Spleen (tissue), 11 donors: ENCODE data around the gene CPHXL2. TPM values are rescaled to one million over a fixed set of nuclear protein-coding genes. Genes with fewer than 3 reads are reported as not detected.

Experiments
- DNase-seq: peaks from one replicate; pipeline ENCODE4 v3.0.0-alpha.2; 2020
- H3K27ac ChIP-seq, 8 donors: fragments of 200-600 bp; sonication (generic) in 7 of 8; 1 replicate in 4 of 8; 2 replicates in 4 of 8; pipeline versions ENCODE4 v1.5.0 to v1.8.0; 2016 to 2021; ENCODE audit warnings: inconsistent platforms in 4 of 8, mild to moderate bottlenecking in 4 of 8, moderate library complexity in 1 of 8
- H3K27me3 ChIP-seq, 7 donors: fragments of 200-600 bp; sonication (generic) in 6 of 7; replicated peaks in 1 of 7; 1 replicate in 4 of 7; 2 replicates in 3 of 7; pipeline versions ENCODE4 v1.5.0 to v1.8.0; 2016 to 2021; ENCODE audit warnings: inconsistent platforms in 3 of 7, mild to moderate bottlenecking in 1 of 7
- H3K36me3 ChIP-seq, 6 donors: fragments of 200-600 bp; sonication (generic) in 5 of 6; 1 replicate in 4 of 6; 2 replicates in 2 of 6; pipeline versions ENCODE4 v1.5.0 to v1.8.0; 2016 to 2021; ENCODE audit warnings: inconsistent platforms in 2 of 6
- H3K4me1 ChIP-seq, 6 donors: fragments of 200-600 bp; sonication (generic) in 5 of 6; 1 replicate in 3 of 6; 2 replicates in 3 of 6; pipeline versions ENCODE4 v1.5.0 to v1.8.0; 2016 to 2021; ENCODE audit warnings: inconsistent platforms in 3 of 6
- H3K4me3 ChIP-seq, 8 donors: fragments of 200-600 bp; sonication (generic) in 7 of 8; 1 replicate in 4 of 8; 2 replicates in 4 of 8; pipeline versions ENCODE4 v1.5.0 to v1.8.0; 2016 to 2021; ENCODE audit warnings: inconsistent platforms in 4 of 8, mild to moderate bottlenecking in 4 of 8, moderate library complexity in 2 of 8
- H3K9me3 ChIP-seq, 8 donors: fragments of 200-600 bp; sonication (generic) in 7 of 8; 1 replicate in 4 of 8; 2 replicates in 4 of 8; pipeline versions ENCODE4 v1.5.0 to v1.8.0; 2016 to 2021; ENCODE audit warnings: inconsistent platforms in 4 of 8
- POLR2A ChIP-seq, 3 donors: fragments of 450-650 bp; IDR thresholded peaks; one replicate each; pipeline ENCODE4 v1.5.1; 2017; ENCODE audit warnings: antibody characterized with exemption in 3 of 3, mild to moderate bottlenecking in 1 of 3
- POLR2AphosphoS5 ChIP-seq, 3 donors: sonication (generic); formaldehyde crosslinking; IDR thresholded peaks; one replicate each; pipeline ENCODE4 v1.5.1; 2017; ENCODE audit warnings: antibody characterized with exemption in 3 of 3
- WGBS, 5 donors: extraction: QIAGEN DNeasy Blood & Tissue Kit in 3 of 5; methylation state at CpG; one replicate each; pipeline versions ENCODE4 v1.1.5 to v1.1.7; 2013 to 2018; 5-methylcytosine and 5-hydroxymethylcytosine counted together
- intact Hi-C: fragments of 100-400 bp; cut with DNase I; formaldehyde crosslinking; loops from one replicate; pipeline ENCODE4 v1.15.0; 2023; ENCODE audit warnings: low total_unique reads
- polyA plus RNA-seq, 3 donors: library from polyadenylated mRNA; stranded (reverse); fragments of 200-250 nt; gene quantifications; one replicate each; pipeline ENCODE4 v1.2.1, GENCODE V29; 2013
- small RNA-seq, 4 donors: library from RNA; depleted of rRNA; stranded (forward); fragments of <200 nt; gene quantifications; one replicate each; pipeline ENCODE3, GENCODE V24; 2016
- total RNA-seq, 7 donors: library from RNA; depleted of rRNA in 3 of 7; stranded (reverse); fragments of >200 nt in 3 of 7; fragmentation: NEBNext Ultra II Directional in 4 of 7; extraction: Animal tissue kit (Norgen Biotek cat#: 25700) in 4 of 7; gene quantifications; one replicate each; pipeline versions ENCODE4 v1.1.0 to v1.2.1, GENCODE V29; 2016 to 2021
- TF ChIP-seq, protein P1 (sequence below), 11 experiments: fragments of 200-600 bp in 7 of 11; fragments of 450-650 bp in 4 of 11; sonication (generic) in 4 of 11; IDR thresholded peaks in 8 of 11; conservative IDR thresholded peaks in 3 of 11; 1 replicate in 7 of 11; 2 replicates in 4 of 11; pipeline versions ENCODE4 v1.4.0 to v1.8.0; 2016 to 2021; ENCODE audit warnings: antibody characterized with exemption in 11 of 11, inconsistent platforms in 4 of 11, mild to moderate bottlenecking in 1 of 11
- donor health status: healthy with polysubstance abuse.
- donor health status: DM: no; HTN: no; CAD: no; lungs with moderate emphysema.
- donor health status: DM: no; HTN: no; CAD: no.
- donor health status: Bipolar disorder and iron deficiency.
- donor health status: healthy.
- donor health status: DM: no; HTN: no; CAD: no.
- donor health status: DM: yes; HTN: yes; CAD: no.

The CPHXL2 gene
- total and polyA plus RNA-seq, 10 donors, result 0.06 TPM; not detected in 9

DNA sequence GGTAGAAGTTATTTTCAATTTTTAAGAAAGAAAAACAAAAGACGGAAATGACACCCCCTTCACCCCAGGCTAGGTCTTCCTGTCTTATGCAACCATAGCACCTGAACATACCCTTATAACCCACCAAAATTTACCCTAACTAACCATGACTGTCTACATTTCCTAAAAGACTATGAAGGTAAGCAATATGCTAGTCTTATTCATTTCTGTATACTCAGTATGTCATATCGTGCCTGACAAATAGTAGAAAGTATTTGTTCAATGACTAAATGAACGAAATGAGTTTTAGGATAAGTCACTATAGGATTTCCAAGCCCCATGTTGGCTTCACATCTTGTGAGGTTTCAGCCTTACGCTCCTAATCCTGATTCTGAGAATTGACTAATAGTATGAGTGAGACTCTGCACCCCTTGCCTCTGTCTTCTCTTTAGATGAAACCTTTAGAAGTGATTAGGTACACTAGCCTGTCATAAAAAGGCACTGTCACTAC, 60.2 kb downstream of the CPHXL2 start:
- H3K36me3 ChIP-seq, result peaks cover 0 to 90% (median 74%) of the 10 kb centered on the region in 6 donors
- intact Hi-C loops, result no loop called here

DNA sequence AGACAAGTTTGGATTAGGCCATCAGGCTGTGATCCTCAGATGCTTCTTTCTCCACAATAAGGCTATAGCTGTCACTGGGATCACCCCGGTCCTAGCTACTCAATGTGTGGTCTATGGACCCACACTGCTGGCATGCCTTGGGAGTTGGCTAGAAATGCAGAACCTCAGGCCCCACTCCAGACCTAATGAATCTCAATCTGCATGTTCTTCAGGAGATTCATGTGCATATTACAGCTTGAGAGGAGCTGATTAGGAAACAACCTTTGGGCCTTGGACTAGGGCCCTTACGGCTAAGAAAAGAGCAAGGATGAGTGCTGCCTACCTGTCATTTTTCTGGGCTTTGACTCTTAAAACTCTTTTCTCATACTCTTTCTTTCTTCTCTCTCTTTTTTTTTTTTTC, 61.2 kb downstream of the CPHXL2 start:
- no peak for TF ChIP-seq POLR2A (IDR thresholded peaks at IDR 0.05)
- no peak for TF ChIP-seq POLR2AphosphoS5 (IDR thresholded peaks at IDR 0.05)
- TF ChIP-seq, protein P1, sequence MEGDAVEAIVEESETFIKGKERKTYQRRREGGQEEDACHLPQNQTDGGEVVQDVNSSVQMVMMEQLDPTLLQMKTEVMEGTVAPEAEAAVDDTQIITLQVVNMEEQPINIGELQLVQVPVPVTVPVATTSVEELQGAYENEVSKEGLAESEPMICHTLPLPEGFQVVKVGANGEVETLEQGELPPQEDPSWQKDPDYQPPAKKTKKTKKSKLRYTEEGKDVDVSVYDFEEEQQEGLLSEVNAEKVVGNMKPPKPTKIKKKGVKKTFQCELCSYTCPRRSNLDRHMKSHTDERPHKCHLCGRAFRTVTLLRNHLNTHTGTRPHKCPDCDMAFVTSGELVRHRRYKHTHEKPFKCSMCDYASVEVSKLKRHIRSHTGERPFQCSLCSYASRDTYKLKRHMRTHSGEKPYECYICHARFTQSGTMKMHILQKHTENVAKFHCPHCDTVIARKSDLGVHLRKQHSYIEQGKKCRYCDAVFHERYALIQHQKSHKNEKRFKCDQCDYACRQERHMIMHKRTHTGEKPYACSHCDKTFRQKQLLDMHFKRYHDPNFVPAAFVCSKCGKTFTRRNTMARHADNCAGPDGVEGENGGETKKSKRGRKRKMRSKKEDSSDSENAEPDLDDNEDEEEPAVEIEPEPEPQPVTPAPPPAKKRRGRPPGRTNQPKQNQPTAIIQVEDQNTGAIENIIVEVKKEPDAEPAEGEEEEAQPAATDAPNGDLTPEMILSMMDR (IDR thresholded peaks at IDR 0.05 in 8 of 11, conservative IDR thresholded peaks at IDR 0.05 in 3 of 11), result no peak
- intact Hi-C loops, result no loop called here
- H3K27ac ChIP-seq, result peak overlapping the region in 6 of 8 donors; percentile 9 to 79 (median 56)
- no peak for DNase-seq
- no peaks in the 10 kb centered on the region for H3K9me3 ChIP-seq
- H3K4me3 ChIP-seq, result no peak overlapping the region
- H3K36me3 ChIP-seq, result peaks cover 0 to 99% (median 82%) of the 10 kb centered on the region in 6 donors
- 94 to 100% (median 96%) methylated on average over 2 of the region's 2 CpGs for WGBS, 5 donors
- H3K4me1 ChIP-seq, result peaks cover 0 to 19% (median 10%) of the 10 kb centered on the region in 6 donors
- H3K27me3 ChIP-seq, result no peaks in the 10 kb centered on the region

More for the DNA sequence above, 60.2 kb downstream of the CPHXL2 start:
- no peak overlapping the region for H3K4me3 ChIP-seq
- no peaks in the 10 kb centered on the region for H3K9me3 ChIP-seq
- no peaks in the 10 kb centered on the region for H3K27me3 ChIP-seq
- TF ChIP-seq, protein P1 (IDR thresholded peaks at IDR 0.05 in 8 of 11, conservative IDR thresholded peaks at IDR 0.05 in 3 of 11), result no peak
- peak overlapping the region in 6 of 8 donors; percentile 4 to 79 (median 56) for H3K27ac ChIP-seq
- peaks cover 3 to 28% (median 20%) of the 10 kb centered on the region in 6 donors for H3K4me1 ChIP-seq
- DNase-seq, result no peak
- 71 to 83% (median 78%) methylated on average over 4 of the region's 4 CpGs for whole genome bisulfite sequencing, 5 donors

DNA sequence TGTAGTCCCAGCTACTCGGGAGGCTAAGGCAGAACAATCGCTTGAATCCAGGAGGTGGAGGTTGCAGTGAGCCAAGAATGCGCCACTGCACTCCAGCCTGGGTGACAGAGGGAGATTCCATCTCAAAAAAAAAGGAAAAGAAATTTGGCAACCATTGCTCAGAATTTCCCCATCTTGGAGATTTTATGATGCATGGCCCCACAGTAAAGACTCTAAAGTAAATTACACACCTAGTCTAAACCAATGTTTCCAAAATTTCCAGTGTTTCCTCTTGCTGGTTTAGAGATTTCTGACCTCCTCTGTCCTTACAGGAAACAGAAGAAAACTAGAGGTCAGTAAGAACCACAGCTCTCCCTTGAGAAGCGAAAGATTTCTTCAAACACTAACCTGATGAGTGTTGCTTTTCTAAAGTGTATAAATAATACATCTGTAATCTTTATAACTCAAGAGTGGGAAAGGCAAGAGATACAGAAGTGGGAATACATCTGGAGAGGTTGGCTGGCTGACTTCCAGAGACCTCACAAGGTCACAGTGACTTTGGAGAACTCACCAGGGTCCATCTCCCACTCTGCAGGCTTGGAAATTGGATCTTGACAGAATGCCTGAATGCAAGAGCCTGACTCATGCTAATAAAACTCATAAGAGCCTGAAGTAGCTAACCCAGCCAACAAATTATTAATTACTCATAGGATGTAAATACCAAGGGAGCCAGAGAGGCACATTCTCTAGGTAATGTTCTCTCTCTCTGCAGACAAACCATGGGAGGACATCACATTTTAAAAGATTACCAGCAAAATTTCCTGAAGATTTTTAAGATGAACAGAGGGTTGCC, 62.5 kb downstream of the CPHXL2 start:
- no peak overlapping the region for H3K4me3 ChIP-seq
- 94 to 97% (median 97%) methylated on average over 4 of the region's 4 CpGs for WGBS, 5 donors
- peaks cover 0 to 6% (median 0%) of the 10 kb centered on the region in 6 donors for H3K4me1 ChIP-seq
- DNase-seq, result no peak
- intact Hi-C loops, result no loop called here
- peaks cover 2 to 100% (median 83%) of the 10 kb centered on the region in 6 donors for H3K36me3 ChIP-seq
- no peaks in the 10 kb centered on the region for H3K9me3 ChIP-seq
- H3K27ac ChIP-seq, result no peak overlapping the region
- TF ChIP-seq POLR2A (IDR thresholded peaks at IDR 0.05) (no peak), POLR2AphosphoS5 (IDR thresholded peaks at IDR 0.05) (no peak)
- TF ChIP-seq, protein P1 (IDR thresholded peaks at IDR 0.05 in 8 of 11, conservative IDR thresholded peaks at IDR 0.05 in 3 of 11), result no peak
- H3K27me3 ChIP-seq, result no peaks in the 10 kb centered on the region

Small RNA genes within 50 kb of the gene (small RNA-seq; reads per million reads assigned to genes)
- gene RN7SL520P, result 0 reads per million in 4 donors

Other genes with a start within 250 kb of the CPHXL2 start
- gene CFDP1, start 243.5 kb downstream of the CPHXL2 start, total RNA-seq, result 100 to 1,000 TPM in 6 of 7 donors, 10 to 100 TPM in 1; 56.1 to 153 (median 108) TPM
- gene CFDP1, start 243.5 kb downstream of the CPHXL2 start, polyA plus RNA-seq, result 100 to 1,000 TPM; 101 to 222 (median 108) TPM
- gene TMEM170A, start 212.3 kb downstream of the CPHXL2 start, total RNA-seq, result 10 to 100 TPM; 26.3 to 54.0 (median 34.2) TPM
- gene TMEM170A, start 212.3 kb downstream of the CPHXL2 start, polyA plus RNA-seq, result 10 to 100 TPM in 1 of 3 donors, 1 to 10 TPM in 2; 6.1 to 12.0 (median 6.4) TPM
- gene CHST6, start 181.6 kb downstream of the CPHXL2 start, total RNA-seq, result under 1 TPM in 6 of 7 donors, not detected in 1; 0.17 to 0.66 (median 0.26) TPM
- under 1 TPM; under 0.01 to 0.06 (median 0.02) TPM for gene CHST6, start 181.6 kb downstream of the CPHXL2 start, polyA plus RNA-seq
- under 1 TPM in 2 of 7 donors, not detected in 5; 0.18 to 0.20 TPM for gene CHST5, start 140.9 kb downstream of the CPHXL2 start, total RNA-seq
- gene CHST5, start 140.9 kb downstream of the CPHXL2 start, polyA plus RNA-seq, result under 1 TPM; 0.03 to 0.07 (median 0.06) TPM
- 1 to 10 TPM; 2.7 to 6.7 (median 3.5) TPM for gene TMEM231, start 120.8 kb downstream of the CPHXL2 start, total RNA-seq
- 1 to 10 TPM; 2.2 to 3.3 (median 2.3) TPM for gene TMEM231, start 120.8 kb downstream of the CPHXL2 start, polyA plus RNA-seq
- 100 to 1,000 TPM; 111 to 133 (median 119) TPM for gene GABARAPL2, start 110.6 kb downstream of the CPHXL2 start, total RNA-seq
- 100 to 1,000 TPM in 2 of 3 donors, 10 to 100 TPM in 1; 86.6 to 169 (median 130) TPM for gene GABARAPL2, start 110.6 kb downstream of the CPHXL2 start, polyA plus RNA-seq
- 100 to 1,000 TPM in 1 of 7 donors, 10 to 100 TPM in 6; 42.5 to 120 (median 65.5) TPM for gene ADAT1, start 53.7 kb downstream of the CPHXL2 start, total RNA-seq
- gene ADAT1, start 53.7 kb downstream of the CPHXL2 start, polyA plus RNA-seq, result 10 to 100 TPM; 13.2 to 18.3 (median 14.5) TPM
- 10 to 100 TPM; 85.2 to 97.7 (median 89.6) TPM for gene KARS1, start 29.3 kb downstream of the CPHXL2 start, total RNA-seq
- 10 to 100 TPM; 63.7 to 88.0 (median 83.2) TPM for gene KARS1, start 29.3 kb downstream of the CPHXL2 start, polyA plus RNA-seq
- 10 to 100 TPM; 66.5 to 90.1 (median 75.4) TPM for gene TERF2IP, start 29.2 kb downstream of the CPHXL2 start, total RNA-seq
- 10 to 100 TPM; 42.8 to 71.0 (median 64.4) TPM for gene TERF2IP, start 29.2 kb downstream of the CPHXL2 start, polyA plus RNA-seq
- gene DUXB, start 24.5 kb upstream of the CPHXL2 start, total RNA-seq, result not detected
- not detected for gene DUXB, start 24.5 kb upstream of the CPHXL2 start, polyA plus RNA-seq
- gene CPHXL, start 49.5 kb upstream of the CPHXL2 start, total RNA-seq, result not detected
- gene CPHXL, start 49.5 kb upstream of the CPHXL2 start, polyA plus RNA-seq, result not detected